ENCODE measurements around the gene CENPO. TPM values are rescaled to one million over a fixed set of nuclear protein-coding genes. Genes with fewer than 3 reads are reported as not detected.

Gene CENPO
- total and polyA plus RNA-seq, 2 experiments from 2014 or later = 9.7 to 14.6 TPM

DNA sequence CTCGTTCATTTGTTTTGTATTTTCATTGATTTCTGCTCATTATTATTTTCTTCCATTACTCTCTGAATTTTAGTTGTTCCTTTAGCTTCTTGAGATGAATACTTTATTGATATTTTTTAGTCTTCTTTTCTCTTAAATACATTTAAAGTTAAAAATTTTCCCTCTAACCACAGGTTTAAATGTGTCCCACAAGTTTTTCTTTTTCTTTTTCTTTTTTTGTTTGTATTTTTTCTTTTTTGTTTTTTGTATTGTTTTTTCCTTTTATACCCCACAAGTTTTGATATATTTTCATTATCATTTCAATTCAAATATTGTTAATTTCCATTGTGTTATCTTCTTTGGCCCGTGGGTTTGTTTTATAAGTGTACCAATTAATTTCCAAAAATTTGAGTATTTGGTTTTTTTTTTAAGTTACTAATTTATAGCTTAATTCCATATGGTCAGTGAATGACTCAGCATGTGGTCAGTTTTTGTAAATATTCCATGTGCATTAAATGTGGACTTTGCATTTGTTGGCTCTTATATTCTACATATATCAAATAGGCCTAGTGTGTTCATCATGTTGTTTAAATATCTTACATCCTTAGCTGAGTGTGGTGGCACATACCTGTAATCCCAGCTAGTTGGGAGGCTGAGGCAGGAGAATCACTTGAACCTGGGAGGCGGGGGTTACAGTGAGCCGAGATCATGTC, 16.2 kb downstream of the CENPO start:
- WGBS (ENCODE audit: low lambda C conversion rate, missing lambda C conversion rate) = 97% methylated on average over 4 of the region's 4 CpGs
- Histone ChIP-seq H3K9me3 (ENCODE audit: low read depth) (no peaks in the 10 kb centered on the region), H3K9me2 (replicated peaks; ENCODE audit: insufficient read depth) (no peaks in the 10 kb centered on the region), H3K4me1 (ENCODE audit: insufficient read depth) (no peaks in the 10 kb centered on the region), H3K79me2 (peaks cover 70% of the 10 kb centered on the region), H3K27me3 (no peaks in the 10 kb centered on the region), H3K27ac (no peak overlapping the region), H2AFZ (no peak overlapping the region), H3K4me3 (no peak overlapping the region), H4K20me1 (ENCODE audit: insufficient read depth, poor library complexity, severe bottlenecking) (no peaks in the 10 kb centered on the region), H3K4me2 (no peak overlapping the region), H3K36me3 (replicated peaks; ENCODE audit: insufficient read depth, low read depth) (no peaks in the 10 kb centered on the region)
- TF ChIP-seq EZH2 (IDR thresholded peaks at IDR 0.05; ENCODE audit: borderline replicate concordance) = no peak
- TF ChIP-seq CTCF (IDR thresholded peaks at IDR 0.05; ENCODE audit: poor library complexity) = no peak
- no peak for TF ChIP-seq EZH2phosphoT487 (IDR thresholded peaks at IDR 0.05; ENCODE audit: low read depth, severe bottlenecking, unreplicated experiment)
- no peak for DNase-seq (ENCODE audit: low spot score)

DNA sequence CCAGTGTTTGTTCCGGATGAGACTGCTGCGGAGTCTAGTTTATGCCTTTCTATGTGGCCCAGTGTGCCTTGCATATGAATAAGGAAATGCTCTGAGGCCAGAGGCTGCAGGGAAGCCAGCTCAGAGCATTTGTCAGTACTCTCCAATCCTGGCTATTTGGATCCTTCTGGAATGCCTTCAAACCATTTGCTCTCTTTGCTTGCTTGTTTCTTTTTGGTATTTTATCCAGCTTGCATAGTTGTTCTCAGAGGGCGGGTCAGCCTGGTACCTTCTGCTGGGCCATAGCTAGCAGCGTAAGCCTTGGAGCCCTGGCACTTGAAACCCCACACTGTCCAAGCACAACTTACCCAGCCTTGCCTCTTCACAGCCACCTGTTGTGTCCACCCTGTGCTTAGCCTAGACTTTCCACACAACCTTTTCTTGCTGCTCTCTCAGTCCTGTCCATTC, 20.5 kb downstream of the CENPO start:
- TF ChIP-seq CTCF (IDR thresholded peaks at IDR 0.05; ENCODE audit: poor library complexity) (no peak), EZH2phosphoT487 (IDR thresholded peaks at IDR 0.05; ENCODE audit: low read depth, severe bottlenecking, unreplicated experiment) (no peak), EZH2 (IDR thresholded peaks at IDR 0.05; ENCODE audit: borderline replicate concordance) (no peak)
- DNase-seq (ENCODE audit: low spot score) = no peak
- H3K27ac ChIP-seq = no peak overlapping the region
- H3K36me3 ChIP-seq (replicated peaks; ENCODE audit: insufficient read depth, low read depth) = no peaks in the 10 kb centered on the region
- 99% methylated on average over 4 of the region's 4 CpGs for WGBS (ENCODE audit: low lambda C conversion rate, missing lambda C conversion rate)
- no peak overlapping the region for H2AFZ ChIP-seq
- no peak overlapping the region for H3K4me2 ChIP-seq
- H3K9me2 ChIP-seq (replicated peaks; ENCODE audit: insufficient read depth) = no peaks in the 10 kb centered on the region
- H3K4me1 ChIP-seq (ENCODE audit: insufficient read depth) = no peaks in the 10 kb centered on the region
- H3K9me3 ChIP-seq (ENCODE audit: low read depth) = no peaks in the 10 kb centered on the region
- H4K20me1 ChIP-seq (ENCODE audit: insufficient read depth, poor library complexity, severe bottlenecking) = no peaks in the 10 kb centered on the region
- no peaks in the 10 kb centered on the region for H3K27me3 ChIP-seq
- peaks cover 49% of the 10 kb centered on the region for H3K79me2 ChIP-seq
- H3K4me3 ChIP-seq = no peak overlapping the region

DNA sequence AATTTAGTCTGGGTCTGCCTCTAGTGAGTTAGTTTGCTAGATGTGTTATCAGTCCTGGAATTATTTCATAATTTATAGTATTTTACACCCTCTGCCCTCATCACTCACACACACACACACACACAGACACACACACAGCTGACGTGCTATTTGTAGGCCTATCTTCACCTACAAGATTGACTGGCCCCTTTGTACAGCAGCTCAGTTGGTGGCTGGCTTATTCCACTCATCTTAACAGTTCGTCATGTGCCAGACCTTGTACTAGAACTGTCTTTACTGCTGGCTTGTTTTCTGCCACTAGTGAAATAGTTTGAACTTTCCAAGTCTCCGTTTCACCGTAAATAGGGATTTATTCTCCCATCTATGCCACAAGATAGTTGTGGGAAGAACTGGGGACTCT, 21.3 kb downstream of the CENPO start:
- Histone ChIP-seq H3K79me2 (peaks cover 41% of the 10 kb centered on the region), H3K9me2 (replicated peaks; ENCODE audit: insufficient read depth) (no peaks in the 10 kb centered on the region), H3K27ac (no peak overlapping the region), H3K4me2 (no peak overlapping the region), H3K4me1 (ENCODE audit: insufficient read depth) (no peaks in the 10 kb centered on the region), H3K27me3 (no peaks in the 10 kb centered on the region), H3K36me3 (replicated peaks; ENCODE audit: insufficient read depth, low read depth) (no peaks in the 10 kb centered on the region), H3K4me3 (no peak overlapping the region), H4K20me1 (ENCODE audit: insufficient read depth, poor library complexity, severe bottlenecking) (no peaks in the 10 kb centered on the region), H2AFZ (no peak overlapping the region), H3K9me3 (ENCODE audit: low read depth) (no peaks in the 10 kb centered on the region)
- no peak for DNase-seq (ENCODE audit: low spot score)
- WGBS (ENCODE audit: low lambda C conversion rate, missing lambda C conversion rate) = 72% methylated on average over 4 of the region's 4 CpGs
- TF ChIP-seq CTCF (IDR thresholded peaks at IDR 0.05; ENCODE audit: poor library complexity) (no peak), EZH2 (IDR thresholded peaks at IDR 0.05; ENCODE audit: borderline replicate concordance) (no peak), EZH2phosphoT487 (IDR thresholded peaks at IDR 0.05; ENCODE audit: low read depth, severe bottlenecking, unreplicated experiment) (no peak)
